ENCODE data around the gene CDH4.

Gene CDH4

DNA sequence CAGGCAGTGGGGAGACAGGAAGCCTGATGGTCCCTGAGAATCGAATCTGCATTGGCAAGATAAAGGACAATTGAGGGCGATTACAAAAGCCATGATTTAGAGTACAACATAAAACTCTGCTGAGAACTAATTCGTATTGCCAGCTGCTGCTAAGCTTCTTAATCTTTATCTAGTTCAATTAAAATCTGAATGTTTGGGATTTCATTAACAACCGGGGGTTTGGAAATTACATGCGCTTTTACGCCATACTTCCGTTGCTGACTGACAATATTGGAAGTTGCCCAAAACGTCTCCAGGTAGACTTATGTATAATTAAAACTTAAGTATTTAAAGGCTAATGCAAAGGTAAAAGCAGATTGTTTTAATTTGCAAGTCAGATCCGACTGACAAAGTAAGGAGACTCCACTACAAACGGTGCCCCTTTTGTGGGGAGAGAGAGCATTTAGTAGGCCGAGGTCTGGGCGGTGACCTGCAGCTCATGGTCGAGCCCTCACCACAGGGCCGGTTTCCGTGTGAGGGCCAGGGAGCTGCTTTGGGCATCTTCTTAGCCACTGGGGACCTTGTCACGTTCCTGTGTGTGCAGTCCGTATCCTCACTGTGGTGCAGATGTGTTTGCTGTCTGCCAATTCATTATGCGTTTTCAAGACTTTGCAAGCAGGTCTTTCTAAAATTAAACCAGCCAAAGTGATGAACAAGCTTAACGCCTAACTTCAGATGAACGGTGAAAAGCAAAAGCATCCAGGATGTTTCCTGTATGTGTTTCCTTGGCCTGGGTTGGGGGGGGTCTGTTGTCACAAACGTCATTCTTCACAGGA, 49.9 kb downstream of the CDH4 start:
- no peak for DNase-seq (ENCODE audit: low read depth)

DNA sequence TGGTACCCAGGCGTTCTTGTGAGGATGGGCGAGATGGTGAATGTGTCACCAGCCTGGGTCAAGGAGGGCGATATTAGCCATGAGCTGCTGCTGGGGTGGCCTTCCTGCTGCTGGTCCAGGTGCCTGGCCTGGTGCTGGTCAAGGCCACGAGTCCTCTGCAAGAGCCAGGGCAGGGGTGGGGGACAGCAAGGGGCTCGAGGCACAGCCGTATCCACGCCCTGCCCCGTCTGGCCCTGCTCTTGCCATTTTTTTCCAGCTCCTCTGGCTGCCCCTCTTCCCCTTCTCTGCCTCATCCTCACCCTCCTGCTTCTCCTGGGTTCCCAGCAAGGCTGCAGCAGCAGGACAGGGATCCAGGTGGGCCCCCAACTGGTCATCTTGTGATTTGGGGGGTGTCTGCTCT, 51.2 kb downstream of the CDH4 start:
- no peak for DNase-seq (ENCODE audit: low read depth)

GRCh38 chr20:61303675-61304074, 51.6 kb downstream of the CDH4 start:
- no peak for DNase-seq (ENCODE audit: low read depth)

DNA sequence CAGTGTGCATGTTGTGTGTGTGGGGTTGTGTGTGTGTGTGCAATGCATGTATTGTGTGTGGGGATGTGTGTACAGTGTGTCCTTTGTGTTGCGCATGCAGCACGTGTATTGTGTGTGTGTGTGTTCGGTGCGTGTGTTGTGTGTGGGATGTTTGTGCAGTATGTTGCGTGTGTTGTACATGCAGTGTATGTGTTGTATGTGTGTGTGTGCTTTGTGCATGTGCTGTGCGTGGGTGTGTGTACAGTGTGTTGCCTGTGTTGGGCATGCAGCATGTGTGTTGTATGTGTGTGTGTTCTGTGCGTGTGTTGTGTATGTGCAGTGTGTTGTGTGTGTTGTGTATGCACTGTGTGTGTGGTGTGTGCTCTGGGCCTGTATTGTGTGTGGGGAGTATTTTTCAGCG, 52.7 kb downstream of the CDH4 start:
- DNase-seq (ENCODE audit: low read depth) = no peak

- no peak for DNase-seq (ENCODE audit: low read depth)
Observed at GRCh38 chr20:61306937-61307475, 54.9 kb downstream of the CDH4 start.

DNA sequence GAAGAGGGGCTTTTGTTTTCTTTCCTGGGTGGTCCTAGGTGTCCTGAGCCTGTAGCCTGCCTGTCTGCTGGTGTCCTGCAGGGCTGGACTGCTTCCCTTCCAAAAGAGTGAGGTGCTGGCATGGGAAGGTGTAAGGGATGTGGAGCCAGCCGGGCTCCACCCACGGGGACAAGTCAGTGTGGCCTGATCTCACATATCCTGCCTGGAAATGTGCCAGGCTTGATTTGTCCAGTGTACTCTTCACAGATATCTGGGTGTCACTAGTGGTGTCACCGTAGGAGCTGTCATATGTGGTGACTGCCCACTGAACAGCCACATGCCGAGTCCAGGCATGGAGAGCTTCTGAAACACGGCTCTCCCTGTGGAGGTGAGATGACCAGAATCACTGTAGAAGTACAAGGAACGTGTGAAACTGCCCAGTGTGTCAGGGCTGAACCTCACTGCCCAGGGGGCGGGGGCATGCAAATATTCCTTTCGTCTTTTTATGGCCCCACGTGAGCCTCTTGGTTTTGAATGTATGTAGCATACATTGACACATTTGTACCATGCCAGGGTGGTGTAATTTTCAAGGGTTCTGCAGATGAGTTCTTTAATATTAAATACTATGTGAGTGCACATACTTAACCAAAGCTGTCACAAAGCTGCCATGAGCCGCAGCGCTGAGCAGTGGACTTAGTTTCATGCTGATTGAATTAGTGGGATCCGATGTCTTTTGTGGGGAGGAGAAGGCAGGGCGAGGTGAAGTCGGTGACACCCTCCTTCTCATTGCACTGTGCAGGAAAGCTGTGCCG, 55.8 kb downstream of the CDH4 start:
- DNase-seq (ENCODE audit: low read depth) = no peak

DNA sequence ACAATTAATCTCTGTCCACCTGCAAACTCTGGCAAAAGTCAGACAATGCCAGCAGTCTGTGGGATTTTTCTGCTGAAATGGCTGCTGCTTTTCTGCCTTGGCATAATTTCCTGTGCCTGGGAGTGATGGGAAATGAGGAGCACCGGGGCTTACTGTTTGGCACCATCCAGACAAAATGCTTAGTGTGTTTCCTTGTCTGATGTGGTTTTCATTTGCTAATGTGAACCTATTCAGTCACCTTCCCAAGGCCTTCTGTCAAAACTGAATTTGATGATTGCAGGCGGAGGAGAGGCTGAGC, 56.4 kb downstream of the CDH4 start:
- DNase-seq (ENCODE audit: low read depth) = no peak

DNA sequence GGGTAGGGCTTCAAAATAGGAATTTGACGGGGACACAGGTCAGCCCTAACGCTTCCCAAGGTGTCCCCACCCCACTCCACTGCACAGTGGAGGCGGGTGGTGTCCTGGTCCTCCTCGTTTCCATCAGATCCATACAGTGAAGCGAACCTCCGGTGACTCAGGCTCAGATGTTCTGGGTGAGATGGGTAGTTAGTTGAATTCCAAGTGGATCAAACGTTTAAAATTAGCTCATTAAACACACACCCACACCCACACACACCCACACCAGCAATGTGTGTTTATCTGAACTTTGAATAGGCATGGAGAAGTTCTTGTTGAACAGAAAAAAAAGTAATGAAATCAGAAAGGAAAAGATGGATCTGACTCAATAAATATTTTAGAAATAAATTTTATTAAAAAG, 58.9 kb downstream of the CDH4 start:
- DNase-seq (ENCODE audit: low read depth) = no peak

- no peak for DNase-seq (ENCODE audit: low read depth)
Observed at GRCh38 chr20:61311656-61312387, 59.8 kb downstream of the CDH4 start.

DNA sequence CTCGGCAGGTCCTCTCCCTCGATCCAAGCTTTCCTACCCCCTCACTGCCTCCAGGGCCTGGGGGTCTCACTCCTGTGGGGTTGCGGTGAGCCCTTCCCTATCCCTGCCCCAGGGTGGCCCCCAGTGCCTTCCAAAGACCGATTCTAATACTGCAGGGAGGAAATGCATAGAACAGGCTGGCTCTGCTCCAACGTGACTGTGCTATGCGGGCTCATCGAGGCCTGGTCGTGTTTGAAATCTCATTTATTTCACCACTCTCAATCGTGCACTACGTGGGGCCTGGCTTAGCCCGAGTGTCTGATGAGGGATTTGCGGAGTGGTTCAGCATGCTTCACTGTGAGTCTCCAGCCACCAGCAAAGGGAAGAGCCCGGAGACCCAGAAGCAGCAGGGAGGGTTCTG, 60.9 kb downstream of the CDH4 start:
- DNase-seq (ENCODE audit: low read depth) = no peak

DNA sequence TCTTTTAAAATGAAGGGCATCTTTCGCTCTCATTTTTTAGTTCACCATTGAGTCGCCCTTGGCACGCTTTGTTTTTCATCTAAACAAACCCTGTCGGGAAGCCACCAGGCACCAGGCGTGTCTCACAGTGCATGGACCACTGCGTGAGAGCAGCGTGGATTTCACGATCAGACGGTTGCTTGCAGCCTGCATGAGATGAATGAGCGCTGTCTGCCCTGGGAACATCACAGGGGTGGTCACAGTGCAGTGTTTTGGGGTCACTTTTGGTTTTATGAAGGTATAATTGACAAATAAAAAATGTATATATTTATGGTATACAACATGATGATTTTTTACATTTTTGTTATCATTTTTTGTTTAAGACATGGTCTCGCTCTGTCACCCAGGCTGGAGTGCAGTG, 61.3 kb downstream of the CDH4 start:
- no peak for DNase-seq (ENCODE audit: low read depth)

- no peak for DNase-seq (ENCODE audit: low read depth)
Observed at GRCh38 chr20:61314326-61315010, 62.4 kb downstream of the CDH4 start.

GRCh38 chr20:61315319-61315718, 63.3 kb downstream of the CDH4 start:
- DNase-seq (ENCODE audit: low read depth) = no peak

- DNase-seq (ENCODE audit: low read depth) = no peak
Observed at GRCh38 chr20:61316346-61316745, 64.3 kb downstream of the CDH4 start.

GRCh38 chr20:61317966-61318530, 66.0 kb downstream of the CDH4 start:
- no peak for DNase-seq (ENCODE audit: low read depth)

DNA sequence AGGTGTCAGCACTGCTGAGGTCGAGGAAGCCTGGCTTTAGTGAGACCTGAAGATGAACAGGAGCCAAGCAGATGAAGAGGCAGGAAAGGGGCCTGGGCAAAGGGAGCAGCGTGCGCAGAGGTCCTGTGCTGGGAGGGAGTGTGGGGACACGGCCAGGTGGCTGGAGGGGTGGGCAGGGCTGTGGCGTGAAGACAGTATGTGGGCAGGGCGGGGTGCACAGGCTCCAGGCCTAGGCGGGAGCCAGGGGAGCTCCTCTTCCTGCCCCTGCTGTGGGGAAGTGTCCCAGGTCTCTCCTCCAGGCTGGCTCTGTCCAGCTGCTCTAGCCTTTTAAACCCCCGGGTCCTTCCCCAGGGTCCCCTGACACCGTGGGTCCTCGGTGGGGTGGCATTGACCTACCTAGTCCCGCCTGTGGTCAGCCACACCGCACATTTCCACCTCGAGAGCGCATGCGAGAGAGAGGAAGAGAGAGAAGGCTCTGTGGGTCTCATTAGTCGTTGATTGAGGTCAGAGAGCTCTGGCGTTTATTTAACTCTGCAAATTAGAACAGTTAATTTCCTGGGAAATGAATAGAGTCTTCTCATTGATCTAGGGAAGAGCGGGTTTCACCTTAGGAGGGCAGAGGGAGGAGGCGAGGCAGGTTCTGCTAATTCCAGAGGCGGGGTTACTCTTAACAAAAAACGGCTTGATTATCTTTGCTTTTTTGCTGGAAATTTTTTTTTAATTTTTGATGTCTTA, 68.8 kb downstream of the CDH4 start:
- DNase-seq (ENCODE audit: low read depth) = no peak

GRCh38 chr20:61321481-61321880, 69.4 kb downstream of the CDH4 start:
- DNase-seq (ENCODE audit: low read depth) = no peak

- no peak for DNase-seq (ENCODE audit: low read depth)
Observed at GRCh38 chr20:61322151-61322865, 70.2 kb downstream of the CDH4 start.

GRCh38 chr20:61324906-61325305, 72.8 kb downstream of the CDH4 start:
- DNase-seq (ENCODE audit: low read depth) = no peak

DNA sequence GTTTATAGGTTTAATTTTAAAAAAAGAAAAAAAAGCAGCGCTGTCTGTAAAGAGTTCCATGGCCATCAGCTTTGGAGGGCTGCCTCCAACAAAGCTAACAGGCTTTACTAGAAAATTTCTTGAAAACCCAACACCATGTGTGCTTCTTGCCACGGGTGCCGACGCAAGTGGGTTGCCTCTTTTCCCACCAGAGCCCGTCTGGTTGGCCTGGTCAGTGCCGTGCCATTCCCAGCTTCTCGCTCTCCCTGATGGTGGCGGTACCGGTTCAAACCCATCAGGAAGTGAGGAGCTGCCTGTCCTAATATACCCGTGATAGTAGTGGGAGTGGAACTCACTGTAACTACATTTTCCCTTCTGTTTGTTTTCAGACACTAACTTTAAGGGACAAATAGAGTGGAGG, 73.7 kb downstream of the CDH4 start:
- no peak for DNase-seq (ENCODE audit: low read depth)
